ENCODE measurements around the gene ATG7. TPM values are rescaled to one million over a fixed set of nuclear protein-coding genes. Genes with fewer than 3 reads are reported as not detected.

ATG7 gene
- total and polyA plus RNA-seq, 10 of the 15 experiments (the other 5 are each of a cell fraction or from before 2014, with no cell fraction given), result 13.5 to 49.5 (median 26.4) TPM

DNA sequence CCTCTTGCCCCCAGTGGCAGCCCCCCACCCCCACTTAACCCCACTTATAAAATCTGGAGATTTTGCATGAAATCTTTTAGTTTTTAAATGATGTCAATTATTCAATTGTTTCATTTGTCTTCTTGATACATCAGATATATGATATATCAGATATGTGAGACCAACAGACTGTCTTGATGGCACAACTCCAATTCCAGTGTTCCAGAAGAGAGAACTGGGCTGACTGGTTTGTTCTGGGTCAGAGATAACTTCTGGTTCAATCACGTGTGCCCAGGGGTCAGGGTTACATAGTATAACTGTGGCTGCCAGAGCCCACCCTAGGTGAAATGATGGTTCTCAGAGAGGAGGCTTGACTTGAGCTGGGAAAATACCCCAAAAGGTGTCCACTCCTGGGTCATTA, 32.4 kb upstream of the ATG7 start:
- WGBS (ENCODE audit: insufficient coverage, insufficient replicate concordance, low lambda C conversion rate, missing lambda C conversion rate), result 25% methylated on average over 1 of the region's 1 CpG
- Histone ChIP-seq H3K27me3 (replicated peaks in 1 of 2; ENCODE audit: control insufficient read depth in 2 of 2, insufficient read depth in 2 of 2, low read length in 1 of 2) (no peaks in the 10 kb centered on the region), H3K4me2 (ENCODE audit: control insufficient read depth, insufficient read depth) (no peak overlapping the region), H4K20me1 (ENCODE audit: control insufficient read depth, insufficient read depth) (no peaks in the 10 kb centered on the region), H3K9ac (ENCODE audit: control insufficient read depth, insufficient read depth, low read length) (no peak overlapping the region), H3K79me2 (ENCODE audit: control insufficient read depth, insufficient read depth, low read length) (no peaks in the 10 kb centered on the region), H3K4me1 (ENCODE audit: control insufficient read depth, insufficient read depth, low read length) (no peaks in the 10 kb centered on the region), H3K4me3 (no peak overlapping the region), H3K27ac (ENCODE audit: control insufficient read depth, insufficient read depth) (no peak overlapping the region), H3K36me3 (ENCODE audit: control insufficient read depth in 2 of 2, insufficient read depth in 2 of 2, low read length in 1 of 2) (no peaks in the 10 kb centered on the region), H2AFZ (ENCODE audit: control insufficient read depth, low read depth, low read length) (no peak overlapping the region), H3K9me3 (replicated peaks; ENCODE audit: control insufficient read depth, insufficient read depth, low read length) (peaks cover 3% of the 10 kb centered on the region; the same call in 2 of the 3 replicates)
- intact Hi-C loops (cut with micrococcal nuclease; ENCODE audit: unreplicated experiment), result loop anchor here (5.0 kb wide), 1 partner anchor 48 kb away; no protein-coding TSS in a partner anchor
- ATAC-seq (no peak), FAIRE-seq (no peak), DNase-seq (ENCODE audit: low read depth, low spot score) (no peak)
- in situ Hi-C loops (cut with MboI), result loop anchor here (5.0 kb wide), 1 partner anchor 98 kb away; no protein-coding TSS in a partner anchor
- ChIA-PET SMC1A (ENCODE audit: uncharacterized antibody, unreplicated experiment) (interaction anchor here (0.5 to 5.2 kb wide), 4 partner anchors 95 to 412 kb away, joined by 3 to 66 read pairs (median 3); no protein-coding TSS in a partner anchor), RAD21 (ENCODE audit: unreplicated experiment) (interaction anchor here (5.6 kb wide), 1 partner anchor 96 kb away, joined by 54 read pairs; no protein-coding TSS in a partner anchor), CTCF (interaction anchor here (1.4 to 6.2 kb wide), 3 partner anchors 22 to 95 kb away, joined by 4 to 116 read pairs (median 4); no protein-coding TSS in a partner anchor), POLR2A (no interaction called here)
- no TSS peak for BruUV-seq (replicated peaks)
- TF ChIP-seq, protein P1, sequence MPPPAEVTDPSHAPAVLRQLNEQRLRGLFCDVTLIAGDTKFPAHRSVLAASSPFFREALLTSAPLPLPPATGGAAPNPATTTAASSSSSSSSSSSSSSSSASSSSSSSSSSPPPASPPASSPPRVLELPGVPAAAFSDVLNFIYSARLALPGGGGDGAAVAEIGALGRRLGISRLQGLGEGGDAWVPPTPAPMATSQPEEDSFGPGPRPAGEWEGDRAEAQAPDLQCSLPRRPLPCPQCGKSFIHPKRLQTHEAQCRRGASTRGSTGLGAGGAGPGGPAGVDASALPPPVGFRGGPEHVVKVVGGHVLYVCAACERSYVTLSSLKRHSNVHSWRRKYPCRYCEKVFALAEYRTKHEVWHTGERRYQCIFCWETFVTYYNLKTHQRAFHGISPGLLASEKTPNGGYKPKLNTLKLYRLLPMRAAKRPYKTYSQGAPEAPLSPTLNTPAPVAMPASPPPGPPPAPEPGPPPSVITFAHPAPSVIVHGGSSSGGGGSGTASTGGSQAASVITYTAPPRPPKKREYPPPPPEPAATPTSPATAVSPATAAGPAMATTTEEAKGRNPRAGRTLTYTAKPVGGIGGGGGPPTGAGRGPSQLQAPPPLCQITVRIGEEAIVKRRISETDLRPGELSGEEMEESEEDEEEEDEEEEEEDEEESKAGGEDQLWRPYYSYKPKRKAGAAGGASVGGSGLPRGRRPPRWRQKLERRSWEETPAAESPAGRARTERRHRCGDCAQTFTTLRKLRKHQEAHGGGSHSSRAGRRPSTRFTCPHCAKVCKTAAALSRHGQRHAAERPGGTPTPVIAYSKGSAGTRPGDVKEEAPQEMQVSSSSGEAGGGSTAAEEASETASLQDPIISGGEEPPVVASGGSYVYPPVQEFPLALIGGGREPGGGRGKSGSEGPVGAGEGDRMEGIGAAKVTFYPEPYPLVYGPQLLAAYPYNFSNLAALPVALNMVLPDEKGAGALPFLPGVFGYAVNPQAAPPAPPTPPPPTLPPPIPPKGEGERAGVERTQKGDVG (CRISPR knock-in tag; IDR thresholded peaks at IDR 0.05), result no peak
- TF ChIP-seq, protein P2, sequence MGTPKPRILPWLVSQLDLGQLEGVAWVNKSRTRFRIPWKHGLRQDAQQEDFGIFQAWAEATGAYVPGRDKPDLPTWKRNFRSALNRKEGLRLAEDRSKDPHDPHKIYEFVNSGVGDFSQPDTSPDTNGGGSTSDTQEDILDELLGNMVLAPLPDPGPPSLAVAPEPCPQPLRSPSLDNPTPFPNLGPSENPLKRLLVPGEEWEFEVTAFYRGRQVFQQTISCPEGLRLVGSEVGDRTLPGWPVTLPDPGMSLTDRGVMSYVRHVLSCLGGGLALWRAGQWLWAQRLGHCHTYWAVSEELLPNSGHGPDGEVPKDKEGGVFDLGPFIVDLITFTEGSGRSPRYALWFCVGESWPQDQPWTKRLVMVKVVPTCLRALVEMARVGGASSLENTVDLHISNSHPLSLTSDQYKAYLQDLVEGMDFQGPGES (IDR thresholded peaks at IDR 0.05), result no peak
- TF ChIP-seq ZNF24 (IDR thresholded peaks at IDR 0.05), result no peak
- TF ChIP-seq POLR2A (IDR thresholded peaks at IDR 0.05; ENCODE audit: low read depth, low read length), result no peak
- no peak for TF ChIP-seq SREBF2 (IDR thresholded peaks at IDR 0.05; ENCODE audit: low read length)
- TF ChIP-seq, protein P3, sequence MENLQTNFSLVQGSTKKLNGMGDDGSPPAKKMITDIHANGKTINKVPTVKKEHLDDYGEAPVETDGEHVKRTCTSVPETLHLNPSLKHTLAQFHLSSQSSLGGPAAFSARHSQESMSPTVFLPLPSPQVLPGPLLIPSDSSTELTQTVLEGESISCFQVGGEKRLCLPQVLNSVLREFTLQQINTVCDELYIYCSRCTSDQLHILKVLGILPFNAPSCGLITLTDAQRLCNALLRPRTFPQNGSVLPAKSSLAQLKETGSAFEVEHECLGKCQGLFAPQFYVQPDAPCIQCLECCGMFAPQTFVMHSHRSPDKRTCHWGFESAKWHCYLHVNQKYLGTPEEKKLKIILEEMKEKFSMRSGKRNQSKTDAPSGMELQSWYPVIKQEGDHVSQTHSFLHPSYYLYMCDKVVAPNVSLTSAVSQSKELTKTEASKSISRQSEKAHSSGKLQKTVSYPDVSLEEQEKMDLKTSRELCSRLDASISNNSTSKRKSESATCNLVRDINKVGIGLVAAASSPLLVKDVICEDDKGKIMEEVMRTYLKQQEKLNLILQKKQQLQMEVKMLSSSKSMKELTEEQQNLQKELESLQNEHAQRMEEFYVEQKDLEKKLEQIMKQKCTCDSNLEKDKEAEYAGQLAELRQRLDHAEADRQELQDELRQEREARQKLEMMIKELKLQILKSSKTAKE (IDR thresholded peaks at IDR 0.05; ENCODE audit: low read depth, poor library complexity, severe bottlenecking), result no peak
- TF ChIP-seq MYB (IDR thresholded peaks at IDR 0.05; ENCODE audit: borderline replicate concordance, low read depth, low read length), result no peak
- TF ChIP-seq, protein P4, sequence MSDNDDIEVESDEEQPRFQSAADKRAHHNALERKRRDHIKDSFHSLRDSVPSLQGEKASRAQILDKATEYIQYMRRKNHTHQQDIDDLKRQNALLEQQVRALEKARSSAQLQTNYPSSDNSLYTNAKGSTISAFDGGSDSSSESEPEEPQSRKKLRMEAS (IDR thresholded peaks at IDR 0.05; ENCODE audit: low read depth, low read length), result no peak
- TF ChIP-seq, protein P5, sequence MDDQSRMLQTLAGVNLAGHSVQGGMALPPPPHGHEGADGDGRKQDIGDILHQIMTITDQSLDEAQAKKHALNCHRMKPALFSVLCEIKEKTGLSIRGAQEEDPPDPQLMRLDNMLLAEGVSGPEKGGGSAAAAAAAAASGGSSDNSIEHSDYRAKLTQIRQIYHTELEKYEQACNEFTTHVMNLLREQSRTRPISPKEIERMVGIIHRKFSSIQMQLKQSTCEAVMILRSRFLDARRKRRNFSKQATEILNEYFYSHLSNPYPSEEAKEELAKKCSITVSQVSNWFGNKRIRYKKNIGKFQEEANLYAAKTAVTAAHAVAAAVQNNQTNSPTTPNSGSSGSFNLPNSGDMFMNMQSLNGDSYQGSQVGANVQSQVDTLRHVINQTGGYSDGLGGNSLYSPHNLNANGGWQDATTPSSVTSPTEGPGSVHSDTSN (IDR thresholded peaks at IDR 0.05; ENCODE audit: insufficient replicate concordance, low read depth, low read length), result no peak
- TF ChIP-seq, protein P6, sequence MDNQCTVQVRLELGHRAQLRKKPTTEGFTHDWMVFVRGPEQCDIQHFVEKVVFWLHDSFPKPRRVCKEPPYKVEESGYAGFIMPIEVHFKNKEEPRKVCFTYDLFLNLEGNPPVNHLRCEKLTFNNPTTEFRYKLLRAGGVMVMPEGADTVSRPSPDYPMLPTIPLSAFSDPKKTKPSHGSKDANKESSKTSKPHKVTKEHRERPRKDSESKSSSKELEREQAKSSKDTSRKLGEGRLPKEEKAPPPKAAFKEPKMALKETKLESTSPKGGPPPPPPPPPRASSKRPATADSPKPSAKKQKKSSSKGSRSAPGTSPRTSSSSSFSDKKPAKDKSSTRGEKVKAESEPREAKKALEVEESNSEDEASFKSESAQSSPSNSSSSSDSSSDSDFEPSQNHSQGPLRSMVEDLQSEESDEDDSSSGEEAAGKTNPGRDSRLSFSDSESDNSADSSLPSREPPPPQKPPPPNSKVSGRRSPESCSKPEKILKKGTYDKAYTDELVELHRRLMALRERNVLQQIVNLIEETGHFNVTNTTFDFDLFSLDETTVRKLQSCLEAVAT (IDR thresholded peaks at IDR 0.05), result no peak
- TF ChIP-seq CBFB (IDR thresholded peaks at IDR 0.05; ENCODE audit: low read depth), result no peak
